K562 (cell line): ENCODE data around the gene PRCC. TPM values are rescaled to one million over a fixed set of nuclear protein-coding genes. Genes with fewer than 3 reads are reported as not detected.

Experiments used
- ATAC-seq: fragments of 200-7000 bp; cut with Tn5 transposase; 3 replicates; pipeline ENCODE4 v1.9.1; 2020; ENCODE audit warnings: moderate library complexity
- BruUV-seq: library from RNA; stranded (reverse); fragments of 400-500 nt; replicated peaks from 2 replicates; lab custom pipeline; 2021; lab: Mats Ljungman, UMichigan
- CTCF ChIA-PET: fragments of 300-600 bp; formaldehyde crosslinking; extraction: SDS; loops from one replicate; lab custom pipeline; 2021; ENCODE audit warnings: low intra/inter-chr PET ratio; lab: Yijun Ruan, JAX
- POLR2A ChIA-PET: fragments of 300-600, 350-650 bp; sonication (Branson Sonifier 250); formaldehyde crosslinking; extraction: SDS; loops from one replicate; lab custom pipeline; 2021; ENCODE audit warnings: antibody characterized with exemption, inconsistent platforms; lab: Yijun Ruan, JAX
- DNase-seq, 4 experiments: peaks; one replicate each; pipeline versions ENCODE4 v3.0.0 to v3.0.0-alpha.2; 2011 to 2018; ENCODE audit warnings: low spot score in 3 of 4, mixed read lengths in 3 of 4; ENCODE audit errors: extremely low read depth in 1 of 4
- FAIRE-seq: peaks from 2 replicates; lab custom pipeline; 2011; peaks lifted over from hg19 to GRCh38; lab: Jason Lieb, UNC
- H2AFZ ChIP-seq: 2 replicates; pipeline ENCODE4 v1.6.0; 2011; ENCODE audit warnings: low read depth, low read length, control low read depth, inconsistent platforms
- H3K27ac ChIP-seq: fragments of 200-600 bp; 3 replicates; pipeline ENCODE4 v1.8.0; 2011; ENCODE audit warnings: low read depth, mild to moderate bottlenecking, control low read depth, inconsistent platforms, low read length, moderate library complexity, mixed read lengths; ENCODE audit errors: extremely low read depth
- H3K27me3 ChIP-seq, 2 experiments: fragments of 300-600 bp in 1 of 2; 2 replicates in 1 of 2; 3 replicates in 1 of 2; pipeline versions ENCODE4 v1.6.0 to v1.8.0; 2011; ENCODE audit warnings: inconsistent platforms in 2 of 2, low read length in 2 of 2, mild to moderate bottlenecking in 1 of 2, mixed read lengths in 1 of 2, moderate library complexity in 1 of 2; ENCODE audit not compliant: control insufficient read depth in 2 of 2, insufficient read depth in 2 of 2
- H3K36me3 ChIP-seq: fragments of 300-600 bp; 3 replicates; pipeline ENCODE4 v1.8.0; 2011; ENCODE audit warnings: mild to moderate bottlenecking, low read length, inconsistent platforms; ENCODE audit not compliant: control insufficient read depth, insufficient read depth
- H3K4me1 ChIP-seq, 2 experiments: fragments of 200-600 bp in 1 of 2; replicated peaks in 1 of 2; 2 replicates in 1 of 2; 3 replicates in 1 of 2; pipeline versions ENCODE4 v1.5.1 to v1.8.0; 2011; ENCODE audit warnings: inconsistent platforms in 2 of 2, low read length in 2 of 2, mild to moderate bottlenecking in 1 of 2, mixed read lengths in 1 of 2, moderate library complexity in 1 of 2; ENCODE audit not compliant: control insufficient read depth in 2 of 2, insufficient read depth in 2 of 2
- H3K4me2 ChIP-seq: 2 replicates; pipeline ENCODE4 v1.6.1; 2011; ENCODE audit warnings: low read length, control low read depth, inconsistent platforms, mixed read lengths; ENCODE audit not compliant: insufficient read depth
- H3K4me3 ChIP-seq: fragments of 200-600 bp; sonication (generic), shearing (Covaris generic); 2 replicates; pipeline ENCODE4 v1.5.1; 2016; ENCODE audit warnings: control low read depth, inconsistent platforms
- H3K79me2 ChIP-seq: fragments of 200-600 bp; 3 replicates; pipeline ENCODE4 v1.8.0; 2011; ENCODE audit warnings: low read length, inconsistent platforms; ENCODE audit not compliant: control insufficient read depth, insufficient read depth
- H3K9ac ChIP-seq, 2 experiments: 2 replicates each; pipeline versions ENCODE4 v1.6.0 to v1.6.1; 2011; ENCODE audit warnings: low read depth in 2 of 2, low read length in 2 of 2, control low read depth in 1 of 2, inconsistent platforms in 1 of 2, mild to moderate bottlenecking in 1 of 2, mixed read lengths in 1 of 2; ENCODE audit not compliant: insufficient read depth in 1 of 2
- H3K9me1 ChIP-seq: one replicate; pipeline ENCODE4 v1.6.0; 2011; ENCODE audit warnings: inconsistent platforms, mild to moderate bottlenecking, low read length, moderate library complexity; ENCODE audit not compliant: control insufficient read depth, insufficient read depth
- H3K9me3 ChIP-seq: replicated peaks from 2 replicates; pipeline ENCODE4 v1.5.1; 2011; ENCODE audit warnings: low read depth, low read length, inconsistent platforms; ENCODE audit not compliant: control insufficient read depth, insufficient read depth
- H4K20me1 ChIP-seq: replicated peaks from 2 replicates; pipeline ENCODE4 v1.6.1; 2011; ENCODE audit warnings: low read length, inconsistent platforms, mixed read lengths; ENCODE audit not compliant: control insufficient read depth, insufficient read depth
- ESRRB ChIP-seq: fragments of 250-450 bp; sonication (Bioruptor Pico); IDR thresholded peaks from 2 replicates; pipeline ENCODE4 v1.5.0; 2020; ENCODE audit warnings: mild to moderate bottlenecking, moderate library complexity, borderline replicate concordance
- PBX2 ChIP-seq, 2 experiments: IDR thresholded peaks in 1 of 2; conservative IDR thresholded peaks in 1 of 2; 2 replicates each; pipeline ENCODE4 v1.6.1; 2016; ENCODE audit warnings: low read depth in 2 of 2, mild to moderate bottlenecking in 1 of 2, missing compliant biosample characterization in 1 of 2, missing genetic modification characterization in 1 of 2, moderate library complexity in 1 of 2
- PKNOX1 ChIP-seq: fragments of 450-650 bp; IDR thresholded peaks from 2 replicates; pipeline ENCODE4 v1.6.1; 2016
- SMAD1 ChIP-seq: fragments of 150-350 bp; IDR thresholded peaks from 2 replicates; pipeline ENCODE4 v1.6.1; 2014; ENCODE audit warnings: low read length, low read depth; ENCODE audit not compliant: partially characterized antibody
- ZNF639 ChIP-seq, 2 experiments: fragments of 200-800 bp in 1 of 2; sonication (Bioruptor generic) in 1 of 2; sonication (generic) in 1 of 2; formaldehyde crosslinking in 1 of 2; IDR thresholded peaks in 1 of 2; conservative IDR thresholded peaks in 1 of 2; 2 replicates each; pipeline versions ENCODE4 v1.5.0 to v1.6.1; 2016 to 2020; ENCODE audit warnings: missing compliant biosample characterization in 1 of 2, missing genetic modification characterization in 1 of 2, missing genetic modification reagents in 1 of 2
- WGBS: fragments of 100-300 bp; shearing (Covaris generic); methylation state at CpG from one replicate; pipeline ENCODE4 v1.1.6; 2016; ENCODE audit warnings: low coverage, mixed read lengths; ENCODE audit not compliant: insufficient coverage; ENCODE audit errors: missing lambda C conversion rate; 5-methylcytosine and 5-hydroxymethylcytosine counted together
- in situ Hi-C: fragments of 300-500 bp; cut with MboI; formaldehyde crosslinking; loops from 4 replicates; pipeline ENCODE4 v1.15.0; 2018; ENCODE audit warnings: inconsistent platforms, mixed read lengths
- intact Hi-C: fragments of 100-400 bp; cut with micrococcal nuclease; formaldehyde crosslinking; loops from 2 replicates; pipeline ENCODE4 v1.14.2; 2022
- polyA plus RNA-seq, 8 experiments: library from polyadenylated mRNA; depleted of rRNA in 4 of 8; stranded (reverse) in 5 of 8; unstranded in 3 of 8; fragments of >200 nt; fragmentation: Nextera tagmentation in 2 of 8; fragmentation: Illumina TruSeq in 1 of 8; extraction: Ambion mirVana in 2 of 8; extraction: Trizol in 1 of 8; gene quantifications; 2 replicates each; pipeline versions ENCODE4 v1.2.1 to v1.2.3, GENCODE V29; 2011 to 2014; ENCODE audit warnings: inconsistent platforms in 1 of 8, missing spikeins in 1 of 8
- total RNA-seq, 7 experiments: library from RNA; depleted of rRNA in 6 of 7; stranded (reverse); fragments of >200 nt in 6 of 7; fragmentation: Illumina TruSeq in 2 of 7; extraction: Trizol in 2 of 7; gene quantifications; 2 replicates each; pipeline versions ENCODE4 v1.2.1 to v1.2.3, GENCODE V29; 2011 to 2021; ENCODE audit warnings: low replicate concordance in 1 of 7

PRCC gene
- total and polyA plus RNA-seq, 9 of the 15 experiments (the other 6 are each of a cell fraction or from before 2014, with no cell fraction given): 23.9 to 201 (median 41.1) TPM

- Histone ChIP-seq H3K4me2 (no peak overlapping the region), H4K20me1 (no peaks in the 10 kb centered on the region), H3K4me1 (peaks cover 6 to 8% of the 10 kb centered on the region in 2 experiments; a peak in 4 of 5 replicates), H3K9me3 (no peaks in the 10 kb centered on the region), H3K9me1 (no peaks in the 10 kb centered on the region), H3K4me3 (no peak overlapping the region), H3K36me3 (no peaks in the 10 kb centered on the region), H2AFZ (no peak overlapping the region), H3K27ac (no peak overlapping the region), H3K27me3 (peaks cover 17 to 22% of the 10 kb centered on the region in 2 experiments; a peak in 4 of 5 replicates), H3K9ac (no peak overlapping the region), H3K79me2 (no peaks in the 10 kb centered on the region)
- in situ Hi-C loops (no loop called here), intact Hi-C loops (no loop called here)
- ChIA-PET CTCF (interaction anchor here (0.6 to 1.3 kb wide), 3 partner anchors 24 to 117 kb away, joined by 3 to 4 read pairs (median 3); partner anchors contain the start of gene NTRK1), POLR2A (interaction anchor here (0.6 to 0.8 kb wide), 3 partner anchors 17 to 26 kb away, joined by 3 read pairs; no protein-coding TSS in a partner anchor)
- WGBS: 7% methylated on average over 5 of the region's 5 CpGs
- TF ChIP-seq PBX2 (CRISPR knock-in tag; IDR thresholded peaks at IDR 0.05; ENCODE audit: low read depth) (no peak), PBX2 (tag; conservative IDR thresholded peaks at IDR 0.05; ENCODE audit: low read depth) (0 out of 2 replicates have a peak, but pooled peaks have one; percentile 23), ESRRB (no peak), PKNOX1 (peak; percentile 89), SMAD1 (no peak), ZNF639 (CRISPR knock-in tag; conservative IDR thresholded peaks at IDR 0.05 in 1 of 2, IDR thresholded peaks at IDR 0.05 in 1 of 2) (no peak)
- ATAC-seq (no peak), FAIRE-seq (no peak), DNase-seq (no peak)
- BruUV-seq: no TSS peak
Observed at GRCh38 chr1:156836041-156836654, 68.8 kb downstream of the PRCC start.
